ENCODE data around the gene REL.

DNA sequence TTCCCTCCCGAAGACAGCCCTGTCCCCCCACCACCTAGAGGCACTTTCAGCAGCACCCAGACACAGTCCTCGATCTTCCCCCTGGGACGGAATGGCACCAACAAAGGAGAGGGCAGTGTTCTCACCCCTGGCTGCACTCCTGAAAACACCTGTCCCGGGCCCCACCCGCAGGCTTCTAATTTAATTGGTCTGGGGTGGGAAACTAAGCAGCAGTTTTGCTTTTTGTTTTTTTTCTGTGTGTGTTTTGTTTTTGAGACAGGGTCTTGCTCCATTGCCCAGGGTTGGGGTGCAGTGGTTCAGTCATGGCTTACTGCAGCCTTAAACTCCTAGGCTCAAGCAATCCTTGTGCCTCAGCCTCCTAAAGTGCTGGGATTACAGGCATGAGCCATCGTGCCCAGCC lies 38.4 kb upstream of the REL start:
- TF ChIP-seq, protein P1, sequence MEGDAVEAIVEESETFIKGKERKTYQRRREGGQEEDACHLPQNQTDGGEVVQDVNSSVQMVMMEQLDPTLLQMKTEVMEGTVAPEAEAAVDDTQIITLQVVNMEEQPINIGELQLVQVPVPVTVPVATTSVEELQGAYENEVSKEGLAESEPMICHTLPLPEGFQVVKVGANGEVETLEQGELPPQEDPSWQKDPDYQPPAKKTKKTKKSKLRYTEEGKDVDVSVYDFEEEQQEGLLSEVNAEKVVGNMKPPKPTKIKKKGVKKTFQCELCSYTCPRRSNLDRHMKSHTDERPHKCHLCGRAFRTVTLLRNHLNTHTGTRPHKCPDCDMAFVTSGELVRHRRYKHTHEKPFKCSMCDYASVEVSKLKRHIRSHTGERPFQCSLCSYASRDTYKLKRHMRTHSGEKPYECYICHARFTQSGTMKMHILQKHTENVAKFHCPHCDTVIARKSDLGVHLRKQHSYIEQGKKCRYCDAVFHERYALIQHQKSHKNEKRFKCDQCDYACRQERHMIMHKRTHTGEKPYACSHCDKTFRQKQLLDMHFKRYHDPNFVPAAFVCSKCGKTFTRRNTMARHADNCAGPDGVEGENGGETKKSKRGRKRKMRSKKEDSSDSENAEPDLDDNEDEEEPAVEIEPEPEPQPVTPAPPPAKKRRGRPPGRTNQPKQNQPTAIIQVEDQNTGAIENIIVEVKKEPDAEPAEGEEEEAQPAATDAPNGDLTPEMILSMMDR (IDR thresholded peaks at IDR 0.05), result no peak
- TF ChIP-seq, protein P2, sequence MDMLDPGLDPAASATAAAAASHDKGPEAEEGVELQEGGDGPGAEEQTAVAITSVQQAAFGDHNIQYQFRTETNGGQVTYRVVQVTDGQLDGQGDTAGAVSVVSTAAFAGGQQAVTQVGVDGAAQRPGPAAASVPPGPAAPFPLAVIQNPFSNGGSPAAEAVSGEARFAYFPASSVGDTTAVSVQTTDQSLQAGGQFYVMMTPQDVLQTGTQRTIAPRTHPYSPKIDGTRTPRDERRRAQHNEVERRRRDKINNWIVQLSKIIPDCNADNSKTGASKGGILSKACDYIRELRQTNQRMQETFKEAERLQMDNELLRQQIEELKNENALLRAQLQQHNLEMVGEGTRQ (IDR thresholded peaks at IDR 0.05; ENCODE audit: borderline replicate concordance, low read depth, low read length), result no peak
- TF ChIP-seq JUND (IDR thresholded peaks at IDR 0.05), result no peak
- no peak for TF ChIP-seq EZH2phosphoT487 (IDR thresholded peaks at IDR 0.05; ENCODE audit: borderline replicate concordance, low read depth)
- TF ChIP-seq, protein P3, sequence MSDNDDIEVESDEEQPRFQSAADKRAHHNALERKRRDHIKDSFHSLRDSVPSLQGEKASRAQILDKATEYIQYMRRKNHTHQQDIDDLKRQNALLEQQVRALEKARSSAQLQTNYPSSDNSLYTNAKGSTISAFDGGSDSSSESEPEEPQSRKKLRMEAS (IDR thresholded peaks at IDR 0.05; ENCODE audit: low read depth), result no peak
- no peak for TF ChIP-seq GABPA (IDR thresholded peaks at IDR 0.05; ENCODE audit: low read depth)
- TF ChIP-seq SMC3 (IDR thresholded peaks at IDR 0.05; ENCODE audit: low read depth, low read length), result no peak
- no peak for TF ChIP-seq FOXM1 (IDR thresholded peaks at IDR 0.05; ENCODE audit: low read depth)
- no peak for TF ChIP-seq PBX3 (IDR thresholded peaks at IDR 0.05)

All from SK-N-SH (cell line).